Cerebellar nuclear complex (tissue), 1 donor: Measurements from ENCODE around the gene HYAL2.

ENCODE experiments used
- DNase-seq, 2 experiments: peaks; one replicate each; lab custom pipeline; 2025; lab: John Stamatoyannopoulos, UW

The HYAL2 gene

DNA sequence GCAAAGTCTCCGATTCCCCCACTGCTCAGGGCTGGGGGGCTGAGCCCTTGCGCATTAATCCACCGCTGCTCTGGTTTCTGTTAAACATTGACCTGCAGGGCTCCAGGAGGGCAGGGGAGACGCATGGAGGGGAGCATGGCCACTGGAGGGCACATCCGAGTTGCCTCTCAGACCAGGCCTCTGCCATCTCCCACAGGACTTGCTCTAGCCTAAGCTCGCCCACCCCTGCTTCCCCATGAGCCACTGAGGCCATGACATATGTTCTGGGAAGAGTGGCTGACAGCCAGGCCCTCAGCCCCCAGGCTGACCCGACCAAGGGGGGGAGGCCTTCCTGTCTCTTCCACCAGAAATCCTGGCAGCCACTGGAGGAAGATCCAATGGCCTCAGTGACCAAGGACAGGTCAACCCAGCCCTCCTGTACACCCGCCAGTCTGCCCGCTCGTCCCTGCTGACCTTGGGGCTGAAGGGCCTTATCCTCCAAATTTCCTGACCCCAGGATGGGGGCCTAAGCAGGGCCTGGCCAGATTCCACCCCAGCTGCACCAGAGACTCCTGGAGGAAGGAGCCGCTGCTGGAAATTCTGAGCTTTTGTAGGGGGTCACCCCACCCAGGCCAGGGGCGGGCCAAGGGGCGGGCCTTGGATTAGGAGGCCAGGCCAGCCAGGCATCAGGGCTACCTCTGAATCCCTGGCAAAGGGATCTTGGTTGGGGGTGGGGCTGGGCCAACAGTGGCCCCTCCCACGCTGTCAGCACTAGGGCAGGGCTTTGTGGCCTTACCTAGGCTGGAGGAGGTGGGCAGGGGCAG is 19.3 kb downstream of the HYAL2 start, which contains the start of gene HYAL1:
Gene HYAL1, minus strand, starts transcription at position 562 of the 803 bp plus-strand sequence. CDS start 618 bp downstream, outside the sequence.
- no peak for DNase-seq

DNA sequence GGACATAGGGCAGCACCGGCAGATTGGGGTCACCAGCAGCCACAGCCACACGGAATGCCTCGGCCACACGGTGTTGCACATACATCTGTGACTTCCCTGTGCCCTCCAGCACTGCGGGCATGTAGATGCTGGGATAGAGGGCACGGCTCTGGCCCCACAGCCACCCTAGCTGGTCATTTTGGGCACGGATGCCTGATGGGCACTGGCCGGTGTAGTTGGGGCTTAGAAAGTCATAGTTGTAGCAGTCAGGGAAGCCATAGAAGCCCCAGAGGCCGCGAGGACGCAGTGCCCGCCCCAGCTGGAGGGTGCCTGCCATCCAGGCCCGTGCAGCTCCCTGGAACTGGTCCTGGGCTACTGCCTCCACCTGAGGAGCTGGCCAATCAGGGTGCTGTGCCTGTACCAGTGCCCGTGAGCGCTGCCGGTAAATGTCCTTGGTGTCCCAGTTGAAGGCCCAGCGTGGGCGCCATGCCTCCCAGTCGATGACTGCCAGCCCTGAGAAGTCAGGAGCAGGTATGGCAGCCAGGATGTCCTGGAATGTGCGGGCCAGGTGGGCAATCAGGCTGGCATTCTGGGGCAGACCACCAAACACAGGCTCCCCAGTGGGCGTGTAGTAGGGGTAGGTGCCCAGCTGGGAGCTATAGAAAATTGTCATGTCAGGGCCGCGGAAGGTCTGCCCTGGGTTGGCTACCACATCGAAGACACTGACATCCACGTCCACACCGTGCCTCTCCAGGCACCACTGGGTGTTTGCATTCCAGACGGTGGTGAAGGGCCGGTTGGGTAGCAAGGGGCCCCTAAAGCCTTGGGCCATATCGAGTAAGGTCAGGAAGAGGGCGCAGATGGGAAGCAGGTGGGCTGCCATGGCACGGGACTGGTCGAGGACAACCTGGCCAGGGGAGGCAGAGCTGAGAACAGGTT is 20.2 kb downstream of the HYAL2 start:
- no peak for DNase-seq

DNA sequence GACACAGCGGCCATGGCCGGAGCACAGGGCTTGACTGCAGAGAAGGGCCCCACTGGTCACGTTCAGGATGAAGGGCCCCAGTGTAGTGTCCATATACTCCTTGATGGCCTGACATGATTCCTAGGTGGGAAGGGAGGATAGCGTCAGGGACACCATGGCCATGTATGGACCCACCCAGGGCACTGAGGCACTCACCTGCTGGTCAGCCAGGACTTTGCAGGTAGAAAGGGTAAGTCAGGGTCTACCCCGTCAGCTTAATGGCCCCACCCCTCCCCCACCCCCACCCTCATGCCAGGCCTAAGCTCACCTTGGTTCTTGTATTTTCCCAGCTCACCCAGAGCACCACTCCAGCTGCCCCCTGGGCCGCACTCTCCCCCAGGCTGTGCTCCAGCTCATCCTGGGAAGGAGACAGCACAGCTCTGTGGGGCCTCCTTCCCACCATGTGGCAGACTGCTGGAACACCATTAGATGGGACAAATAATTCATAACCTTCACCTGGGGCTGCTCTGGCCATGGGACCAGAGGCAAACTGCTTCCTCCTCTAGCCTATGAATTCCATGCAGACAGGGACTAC is 21.8 kb downstream of the HYAL2 start:
- DNase-seq: no peak

DNA sequence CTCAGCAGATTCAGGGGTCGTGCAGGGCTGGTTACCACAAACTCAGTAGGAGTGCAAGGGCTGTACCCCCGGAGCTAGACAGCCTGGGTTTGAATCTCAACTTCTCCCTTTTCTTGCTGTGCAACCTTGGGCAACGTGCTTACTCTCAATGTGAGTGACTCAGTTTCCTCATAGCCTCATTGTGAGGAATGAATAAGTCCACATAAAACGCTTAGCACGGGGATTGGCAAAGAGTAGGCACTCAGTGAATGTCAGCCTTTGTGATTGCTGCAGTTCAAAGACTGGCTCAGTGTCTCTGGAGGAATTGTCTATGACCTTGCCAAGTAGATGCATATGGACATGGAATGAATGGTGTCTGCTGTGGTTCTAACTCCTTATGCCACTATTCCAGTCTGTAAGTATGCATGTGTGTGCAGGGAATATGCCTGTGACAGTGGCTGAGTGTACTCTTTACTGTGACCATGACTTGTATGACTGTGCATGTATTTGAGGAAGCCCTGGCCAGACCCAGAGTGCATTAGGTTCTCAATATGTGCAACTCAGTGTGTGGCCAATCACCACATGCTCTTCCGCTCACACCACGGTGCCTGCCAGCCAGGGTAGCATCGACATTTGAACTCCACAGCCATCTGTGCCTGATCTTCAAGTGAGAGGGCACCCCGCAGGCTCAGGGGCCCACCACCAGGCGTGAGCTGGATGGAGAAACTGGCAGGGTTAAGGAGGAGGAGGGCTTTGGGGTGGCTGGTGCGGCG is 22.4 kb downstream of the HYAL2 start:
- peak in 1 of 2 experiments; percentile 20 for DNase-seq

DNA sequence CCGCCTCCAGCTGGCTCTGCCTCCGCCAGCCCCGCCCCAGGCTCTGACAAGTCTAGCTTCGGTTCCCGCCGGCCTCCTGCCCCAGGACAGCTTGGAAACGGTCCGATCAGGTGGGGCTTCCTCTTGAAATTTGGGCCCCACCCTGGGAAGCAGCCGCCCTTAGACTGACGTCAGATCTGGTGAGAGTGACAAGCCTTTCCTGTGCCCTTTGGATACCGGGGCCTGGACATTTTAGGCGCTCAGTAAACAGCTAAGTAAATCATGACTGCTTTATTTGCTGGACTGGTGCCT is 23.0 kb downstream of the HYAL2 start:
- no peak for DNase-seq

DNA sequence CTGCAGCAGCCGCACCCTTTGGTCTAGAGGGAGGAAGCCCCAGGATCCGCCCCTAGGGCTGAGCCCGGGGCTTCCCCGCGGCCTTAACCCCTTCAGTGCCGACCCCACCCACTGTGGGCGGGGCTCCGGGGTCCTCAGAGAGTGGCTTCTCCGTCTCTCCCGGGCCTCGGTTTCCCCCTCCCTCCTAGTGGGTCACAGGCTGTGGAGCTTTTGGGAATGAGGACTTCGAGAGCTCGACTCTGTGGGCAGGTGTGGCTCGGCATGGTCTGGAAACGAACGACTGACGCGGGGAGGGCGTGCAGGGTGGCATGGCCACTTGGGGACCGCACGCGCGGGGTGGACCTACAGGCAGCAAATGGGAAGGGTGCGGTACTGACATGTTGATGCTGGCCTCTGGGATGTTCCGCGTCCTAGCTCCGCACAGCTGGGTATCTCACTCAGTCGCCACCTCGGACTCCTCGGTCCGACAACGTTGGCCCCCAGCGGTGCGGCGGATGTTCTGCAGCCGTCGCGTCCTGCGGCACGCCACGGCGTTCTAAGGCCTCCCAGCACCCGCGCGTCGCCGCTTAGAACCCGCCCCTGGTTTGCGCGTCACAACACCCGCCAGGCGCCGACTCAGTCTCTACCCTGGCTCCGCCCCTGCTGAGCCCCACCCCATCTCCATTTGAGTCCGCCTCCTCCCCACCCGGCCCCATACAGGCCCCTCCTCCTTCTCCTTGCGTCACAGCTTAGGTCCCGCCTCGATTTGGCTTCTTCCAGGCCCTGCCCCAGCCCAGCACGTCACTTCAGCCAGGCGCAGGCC is 23.5 kb downstream of the HYAL2 start, which contains the start of the genes HYAL3 and NAA80:
Gene HYAL3, minus strand, starts transcription at position 570 of the 802 bp plus-strand sequence. CDS start 3,803 bp downstream, outside the sequence.
Gene NAA80, minus strand, starts transcription at position 570 of the 802 bp plus-strand sequence. CDS start 1,942 bp downstream, outside the sequence.
- DNase-seq: peak; percentile 98 to 99

DNA sequence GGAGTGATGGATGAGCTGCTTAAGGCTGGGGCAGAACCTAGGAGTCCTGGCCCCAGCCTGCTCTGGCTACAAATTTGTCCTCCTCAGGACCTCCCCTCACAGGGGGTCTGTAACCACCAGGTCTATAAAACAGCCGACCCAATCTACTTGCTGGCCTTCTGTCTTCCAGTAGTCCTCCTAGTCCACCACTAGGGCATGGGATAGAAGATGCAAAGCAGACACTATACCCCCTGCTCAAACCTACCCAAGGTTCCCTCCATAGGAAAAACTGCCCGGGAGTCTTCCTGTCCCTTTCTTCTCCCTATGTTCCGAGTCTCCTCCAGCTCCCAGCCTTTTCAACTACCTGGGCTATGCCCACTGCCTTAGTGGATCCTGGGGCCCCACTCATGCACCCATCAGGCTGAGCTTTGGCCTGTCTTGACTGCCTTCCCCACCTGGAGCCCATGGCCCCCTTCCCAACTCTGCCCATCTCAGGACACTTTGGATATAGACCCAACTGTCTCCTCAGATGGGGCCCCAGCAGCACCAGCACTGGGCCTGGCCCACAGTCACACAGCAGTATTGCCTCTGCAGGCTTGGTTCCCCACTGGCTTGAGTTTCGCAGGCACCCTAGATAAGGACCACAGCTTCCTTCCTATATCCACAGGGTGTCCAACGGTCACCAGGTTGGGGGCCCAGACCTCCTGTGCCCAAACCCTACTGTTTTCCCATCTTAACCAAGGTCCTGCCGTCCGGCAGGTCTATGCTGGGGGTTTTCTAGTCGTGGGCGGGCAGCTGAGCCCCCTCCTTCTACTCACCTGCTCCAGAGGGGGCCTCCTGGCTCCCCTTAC is 24.4 kb downstream of the HYAL2 start:
- no peak for DNase-seq

DNA sequence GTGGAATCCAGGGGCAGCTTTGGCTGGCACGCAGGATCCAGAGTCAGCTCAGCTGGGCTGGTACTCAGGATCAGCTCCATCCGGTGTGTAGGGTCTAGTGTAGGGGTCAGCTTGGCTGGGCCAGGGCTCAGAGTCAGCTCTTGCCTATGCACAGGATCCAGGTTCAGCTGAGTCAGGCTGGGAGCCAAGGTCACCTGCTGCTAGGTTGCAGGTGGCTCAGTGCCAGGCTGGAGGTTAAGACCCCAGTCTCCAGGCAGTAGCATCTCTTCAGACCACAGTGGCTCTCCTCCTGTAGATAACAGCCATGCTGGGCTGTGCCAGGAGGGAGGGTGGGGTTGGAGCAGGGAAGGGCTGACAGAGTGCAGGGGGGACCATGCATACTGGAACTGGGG is 25.2 kb downstream of the HYAL2 start:
- no peak for DNase-seq

DNA sequence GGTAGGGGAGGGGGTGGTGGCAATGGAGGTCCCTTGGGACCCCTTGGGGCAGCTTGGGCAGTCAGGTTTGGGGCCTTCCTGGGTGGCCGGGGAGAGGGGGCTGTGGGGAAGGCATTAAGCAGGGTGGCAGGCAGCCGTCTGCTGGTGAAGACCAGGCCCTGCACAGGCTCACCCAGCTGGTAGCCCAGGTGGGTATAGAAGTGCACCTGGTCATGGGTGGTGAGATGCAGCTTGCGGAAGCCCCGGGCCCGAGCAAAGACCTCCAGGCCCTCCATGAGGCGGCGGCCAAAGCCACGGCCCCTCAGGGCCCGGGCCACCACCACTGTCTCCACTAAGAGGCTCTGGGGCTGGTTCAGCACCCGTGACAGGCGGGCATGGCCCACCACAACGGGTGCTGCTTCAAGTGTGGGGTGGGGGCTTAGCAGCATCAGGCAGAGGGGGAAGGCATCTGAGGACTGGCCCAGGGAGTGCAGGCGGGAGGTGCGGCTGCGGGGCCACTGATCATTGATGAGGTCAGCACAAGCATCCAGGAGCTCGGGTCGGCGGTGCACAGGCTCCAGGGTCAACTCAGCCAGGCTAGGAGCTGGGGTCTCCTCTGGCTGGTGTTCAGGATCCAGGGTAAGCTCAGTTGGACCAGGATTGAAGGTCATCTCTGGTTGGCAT is 25.7 kb downstream of the HYAL2 start:
- DNase-seq: no peak

DNA sequence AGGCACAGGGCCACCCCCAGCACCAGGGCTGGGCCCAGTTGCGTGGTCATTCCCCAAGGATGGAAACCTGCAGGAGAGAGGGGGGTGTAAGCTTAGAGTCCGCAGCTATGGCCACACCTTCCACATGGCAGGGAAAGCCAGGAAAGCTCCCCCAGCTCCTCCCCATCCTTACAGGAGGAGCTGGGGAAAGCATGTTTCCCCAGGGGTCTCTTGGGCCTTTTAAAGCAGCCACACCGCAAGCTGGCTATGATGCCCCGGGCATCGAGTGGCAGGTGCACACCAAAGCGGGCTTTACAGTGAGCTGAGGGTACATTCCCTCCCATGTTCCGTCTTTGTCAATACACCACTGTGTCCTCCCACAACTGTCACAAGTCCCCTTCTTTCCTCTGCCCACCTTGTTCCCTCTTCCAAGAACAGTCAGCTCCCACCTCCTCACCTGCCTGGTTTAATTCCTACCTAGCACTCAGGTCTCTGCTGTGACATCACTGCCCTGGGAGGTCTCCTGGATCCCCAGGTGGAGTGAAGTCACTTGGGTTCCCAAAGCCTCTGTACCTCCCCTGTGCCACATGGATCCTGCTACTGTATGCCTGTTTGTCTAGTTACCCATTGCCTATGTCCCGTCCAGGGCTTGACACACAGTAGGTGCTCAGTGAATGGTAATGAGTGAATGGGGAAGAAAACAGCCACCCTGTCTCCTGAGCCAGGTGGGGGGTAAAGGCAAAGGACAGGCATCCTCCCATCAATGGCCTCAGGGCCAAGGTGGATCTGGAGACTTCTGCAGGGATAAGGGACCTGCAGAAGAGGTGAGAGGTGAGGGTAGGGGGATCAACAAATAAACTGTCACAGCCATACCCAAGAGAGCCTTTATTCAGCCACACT is 26.8 kb downstream of the HYAL2 start:
- no peak for DNase-seq

DNA sequence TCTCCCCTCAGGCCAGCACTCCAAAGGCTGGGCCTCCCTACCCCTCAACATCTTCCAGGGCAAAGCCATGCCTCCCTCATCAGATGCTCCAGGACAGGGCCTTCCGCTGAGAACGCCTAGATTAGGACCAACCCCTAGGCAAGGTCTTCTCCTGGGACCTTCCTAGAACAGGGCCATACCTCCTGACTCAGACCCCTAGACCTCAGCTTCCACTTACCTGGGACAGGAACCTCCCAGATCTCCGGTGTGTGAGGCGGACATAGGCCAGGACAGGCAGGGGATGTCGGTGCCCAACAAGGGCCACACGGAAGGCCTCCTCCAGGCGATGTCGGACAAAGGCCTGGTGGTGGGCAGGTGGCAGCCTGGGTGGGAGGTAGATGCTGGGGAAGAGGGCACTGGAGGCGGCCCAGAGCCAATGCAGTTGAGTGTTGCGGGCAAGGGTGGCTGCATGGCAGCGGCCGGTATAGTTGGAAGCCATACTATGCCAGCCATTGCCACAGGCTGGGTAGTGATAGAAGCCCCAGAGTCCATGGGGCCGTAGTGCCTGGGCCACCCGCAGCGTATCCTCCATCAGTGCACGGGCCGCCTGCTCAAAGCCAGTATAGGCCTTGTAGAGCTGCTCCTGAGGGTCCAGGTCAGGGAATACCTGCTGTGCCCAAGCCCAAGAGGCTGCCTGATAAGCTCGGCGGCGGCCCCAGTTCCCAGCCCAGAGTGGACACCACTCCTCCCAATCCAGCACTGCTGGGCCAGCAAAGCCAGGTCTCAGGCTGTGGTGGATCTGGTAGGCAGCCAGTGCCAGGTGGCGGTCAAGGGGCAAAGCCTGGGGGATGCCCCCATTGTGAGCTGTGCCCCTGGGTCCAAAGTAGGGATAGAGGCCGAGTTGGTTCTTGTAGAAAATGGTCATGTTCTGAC is 27.8 kb downstream of the HYAL2 start:
- no peak for DNase-seq

DNA sequence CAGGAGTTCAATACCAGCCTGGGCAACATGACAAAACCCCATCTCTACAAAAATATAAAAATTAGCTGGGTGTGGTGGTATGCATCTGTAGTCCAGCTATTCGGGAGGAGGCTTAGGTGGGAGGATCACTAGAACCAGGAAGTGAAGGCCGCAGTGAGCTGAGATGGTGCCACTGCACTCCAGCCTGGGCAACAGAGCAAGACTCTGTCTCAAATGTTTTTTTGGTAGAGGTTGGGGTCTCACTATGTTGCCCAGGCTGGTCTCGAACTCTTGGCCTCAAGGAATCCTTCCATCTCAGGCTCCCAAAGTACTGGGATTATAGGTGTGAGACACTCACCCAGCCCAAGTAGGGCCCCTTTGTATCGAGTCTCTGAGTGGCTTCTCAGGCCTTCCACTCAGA is 28.5 kb downstream of the HYAL2 start:
- no peak for DNase-seq

DNA sequence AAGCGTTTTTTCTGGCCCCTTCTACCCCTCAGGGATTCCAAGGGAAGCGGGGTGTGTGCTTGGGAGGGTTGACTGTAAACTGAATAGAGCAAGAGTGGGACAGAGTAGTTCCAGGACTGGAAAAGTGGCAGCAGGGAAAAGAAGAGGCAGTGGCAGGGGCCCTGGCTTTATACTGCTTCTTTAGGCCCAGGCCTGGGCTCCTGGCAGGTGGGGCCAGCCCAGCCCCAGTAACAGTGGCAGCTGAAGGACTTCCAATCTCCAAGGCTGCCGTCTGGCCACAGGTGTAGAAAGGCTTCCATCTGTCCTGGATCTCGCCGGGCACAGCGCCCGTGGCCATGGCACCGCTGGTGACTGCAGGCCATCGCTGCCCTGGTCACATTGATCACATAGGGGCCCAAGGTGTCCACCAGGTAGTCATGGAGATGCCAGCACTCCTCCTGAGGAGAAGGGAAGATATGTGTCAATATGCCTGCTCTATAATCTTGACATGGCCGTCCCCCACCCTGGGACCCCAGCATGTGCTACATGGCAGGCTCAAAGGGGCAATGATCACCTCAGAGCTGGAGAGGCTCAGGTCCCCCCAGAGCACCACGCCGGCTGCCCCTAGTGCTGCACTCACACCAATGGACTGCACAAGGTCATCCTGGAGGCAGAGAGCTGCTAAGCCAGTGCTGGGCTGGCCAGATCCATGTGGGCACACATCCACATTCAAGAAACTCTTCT is 29.3 kb downstream of the HYAL2 start:
- no peak for DNase-seq

DNA sequence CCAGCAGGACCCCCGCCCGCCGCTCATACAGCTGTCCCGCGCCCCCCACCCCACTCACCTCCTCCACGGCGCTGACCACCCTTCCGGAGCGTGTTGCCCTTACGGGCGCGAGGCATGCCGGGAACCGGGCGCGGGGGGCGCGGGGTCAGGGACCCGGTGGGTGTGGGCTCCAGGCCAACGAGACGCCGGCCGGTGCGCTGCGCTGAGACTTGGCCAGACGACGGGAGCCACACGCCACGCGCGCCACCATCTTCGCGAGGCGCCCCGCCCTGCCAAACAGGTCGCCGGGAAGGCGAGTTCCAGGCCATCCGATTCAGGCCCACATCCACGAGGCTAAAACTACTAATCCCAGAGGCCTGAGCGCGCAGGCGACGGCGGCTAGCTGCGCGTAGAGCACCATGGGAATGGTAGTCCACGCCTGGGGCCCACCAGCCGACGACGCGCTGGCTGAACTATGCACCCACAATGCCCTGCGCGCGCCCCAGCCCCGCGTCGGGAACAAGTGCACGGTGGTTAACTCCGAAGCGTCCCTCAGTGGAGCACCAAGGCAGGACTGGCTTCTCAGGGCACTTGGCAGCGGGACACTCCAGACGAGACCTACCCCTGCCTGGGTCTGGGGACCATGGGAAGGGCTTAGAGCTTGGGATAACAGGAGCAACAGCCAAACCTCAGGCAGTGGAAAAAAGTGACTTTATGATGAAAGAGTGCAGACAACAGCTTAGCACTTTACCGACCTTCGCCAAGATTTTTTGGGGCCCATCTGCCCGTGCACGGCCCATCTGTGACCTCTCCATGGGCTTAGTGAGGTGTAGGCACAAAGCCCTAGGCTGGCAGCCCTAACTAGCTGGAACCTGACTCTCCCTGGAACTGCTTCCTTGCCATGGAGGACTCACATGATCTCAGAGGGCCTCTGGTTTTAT is 30.1 kb downstream of the HYAL2 start, which contains the start of gene IFRD2:
Gene IFRD2, minus strand, starts transcription at position 271 of the 920 bp plus-strand sequence. Its CDS starts 155 bp downstream, at position 116.
- peak; percentile 70 to 91 for DNase-seq

DNA sequence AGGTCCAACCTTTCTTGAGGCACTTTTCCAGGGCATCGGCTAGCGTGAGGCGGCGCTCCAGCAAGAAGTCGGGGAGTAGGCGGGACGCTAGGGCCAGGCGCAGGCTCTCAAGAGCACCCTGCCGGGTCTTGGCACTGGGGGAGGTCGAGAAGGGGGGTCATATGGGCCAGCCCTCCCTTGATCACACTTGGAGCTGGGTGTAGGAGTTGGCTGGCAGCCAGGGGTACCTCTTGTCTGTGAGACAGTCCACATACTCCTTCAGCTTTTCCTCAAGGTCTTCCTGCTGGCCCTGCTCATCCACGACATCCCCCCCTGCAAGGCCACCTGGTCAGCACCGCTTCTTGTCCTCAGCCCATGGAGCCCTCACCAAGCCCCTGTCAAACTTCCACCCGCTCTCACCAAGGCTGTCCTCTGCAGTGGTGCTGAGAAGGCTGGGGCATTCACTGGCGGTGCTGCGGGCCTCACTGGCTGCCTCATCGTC is 32.3 kb downstream of the HYAL2 start:
- no peak for DNase-seq
